Measurements from ENCODE around the gene LTBP1.

DNA sequence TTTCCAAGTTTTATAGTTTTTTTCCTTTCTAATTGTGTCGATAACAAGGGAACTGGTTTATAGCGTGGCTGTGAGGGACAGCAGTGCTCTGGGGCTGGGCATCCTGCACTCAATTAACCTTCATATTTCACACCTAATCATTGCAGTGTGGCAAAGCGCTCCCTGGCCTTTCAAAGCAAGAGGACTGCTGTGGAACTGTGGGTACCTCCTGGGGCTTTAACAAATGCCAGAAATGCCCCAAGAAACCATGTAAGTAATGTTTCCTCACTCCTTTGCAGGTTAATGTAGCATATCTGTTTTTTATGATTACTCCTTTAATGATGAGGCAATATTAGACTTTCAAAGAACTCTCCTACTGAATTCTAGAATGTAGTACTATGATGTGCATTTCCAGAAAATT, 270.7 kb downstream of the LTBP1 start:
- TF ChIP-seq, protein P1, sequence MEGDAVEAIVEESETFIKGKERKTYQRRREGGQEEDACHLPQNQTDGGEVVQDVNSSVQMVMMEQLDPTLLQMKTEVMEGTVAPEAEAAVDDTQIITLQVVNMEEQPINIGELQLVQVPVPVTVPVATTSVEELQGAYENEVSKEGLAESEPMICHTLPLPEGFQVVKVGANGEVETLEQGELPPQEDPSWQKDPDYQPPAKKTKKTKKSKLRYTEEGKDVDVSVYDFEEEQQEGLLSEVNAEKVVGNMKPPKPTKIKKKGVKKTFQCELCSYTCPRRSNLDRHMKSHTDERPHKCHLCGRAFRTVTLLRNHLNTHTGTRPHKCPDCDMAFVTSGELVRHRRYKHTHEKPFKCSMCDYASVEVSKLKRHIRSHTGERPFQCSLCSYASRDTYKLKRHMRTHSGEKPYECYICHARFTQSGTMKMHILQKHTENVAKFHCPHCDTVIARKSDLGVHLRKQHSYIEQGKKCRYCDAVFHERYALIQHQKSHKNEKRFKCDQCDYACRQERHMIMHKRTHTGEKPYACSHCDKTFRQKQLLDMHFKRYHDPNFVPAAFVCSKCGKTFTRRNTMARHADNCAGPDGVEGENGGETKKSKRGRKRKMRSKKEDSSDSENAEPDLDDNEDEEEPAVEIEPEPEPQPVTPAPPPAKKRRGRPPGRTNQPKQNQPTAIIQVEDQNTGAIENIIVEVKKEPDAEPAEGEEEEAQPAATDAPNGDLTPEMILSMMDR (IDR thresholded peaks at IDR 0.05; ENCODE audit: insufficient read depth, low read depth, low read length) = no peak
- no peak for TF ChIP-seq EZH2 (IDR thresholded peaks at IDR 0.05; ENCODE audit: insufficient read depth, low read length)

Data from astrocyte (in vitro differentiated cells and primary cell).